HFFc6 (cell line): ENCODE results near the gene HIVEP3. TPM values are rescaled to one million over a fixed set of nuclear protein-coding genes. Genes with fewer than 3 reads are reported as not detected.

Source experiments
- DNase-seq: peaks from one replicate; pipeline ENCODE4 v3.0.0-alpha.2; 2018
- H3K27ac Mint-ChIP-seq: 2 replicates; pipeline ENCODE4 v1.8.0; 2020; ENCODE audit warnings: mild to moderate bottlenecking, mixed read lengths
- H3K27me3 Mint-ChIP-seq: 2 replicates; pipeline ENCODE4 v1.8.0; 2021; ENCODE audit warnings: mild to moderate bottlenecking, moderate library complexity, mixed read lengths; ENCODE audit not compliant: insufficient read depth
- H3K36me3 Mint-ChIP-seq: 2 replicates; pipeline ENCODE4 v1.8.0; 2021; ENCODE audit warnings: low read depth, mixed read lengths
- H3K4me1 Mint-ChIP-seq: 2 replicates; pipeline ENCODE4 v1.8.0; 2020; ENCODE audit warnings: low read depth, mixed read lengths
- H3K4me3 Mint-ChIP-seq: 2 replicates; pipeline ENCODE4 v1.8.0; 2020; ENCODE audit warnings: mild to moderate bottlenecking, moderate library complexity, mixed read lengths
- H3K9me3 Mint-ChIP-seq: 2 replicates; pipeline ENCODE4 v1.8.0; 2020; ENCODE audit warnings: mild to moderate bottlenecking, mixed read lengths
- CTCF ChIP-seq: fragments of 200-600 bp; sonication (generic); IDR thresholded peaks from 2 replicates; pipeline ENCODE4 v1.5.0; 2021; ENCODE audit warnings: antibody characterized with exemption, mild to moderate bottlenecking
- total RNA-seq, 6 experiments: library from RNA; stranded (reverse); fragmentation: NEBNext Ultra II Directional; extraction: Animal tissue kit (Norgen Biotek cat#: 25700); gene quantifications; 2 replicates in 1 of 6; 3 replicates in 5 of 6; pipeline ENCODE4 v1.2.3, GENCODE V29; 2021

Gene HIVEP3
- total RNA-seq, 6 experiments from 2014 or later = 7.0 to 9.7 (median 7.9) TPM

GRCh38 chr1:41780322-41780721, 138.4 kb downstream of the HIVEP3 start:
- peaks cover 49% of the 10 kb centered on the region for H3K4me1 Mint-ChIP-seq
- TF ChIP-seq CTCF = no peak
- H3K4me3 Mint-ChIP-seq = no peak overlapping the region
- DNase-seq = no peak
- H3K9me3 Mint-ChIP-seq = no peaks in the 10 kb centered on the region
- no peak overlapping the region for H3K27ac Mint-ChIP-seq
- H3K27me3 Mint-ChIP-seq = peaks cover 2% of the 10 kb centered on the region
- H3K36me3 Mint-ChIP-seq = no peaks in the 10 kb centered on the region

GRCh38 chr1:41779360-41779759, 139.4 kb downstream of the HIVEP3 start:
- peak; percentile 43; the same call in 1 of the 2 replicates for TF ChIP-seq CTCF
- peaks cover 39% of the 10 kb centered on the region for H3K4me1 Mint-ChIP-seq
- peaks cover 2% of the 10 kb centered on the region for H3K27me3 Mint-ChIP-seq
- no peak overlapping the region for H3K27ac Mint-ChIP-seq
- H3K9me3 Mint-ChIP-seq = no peaks in the 10 kb centered on the region
- no peaks in the 10 kb centered on the region for H3K36me3 Mint-ChIP-seq
- H3K4me3 Mint-ChIP-seq = no peak overlapping the region
- no peak for DNase-seq

GRCh38 chr1:41777695-41778094, 141.0 kb downstream of the HIVEP3 start:
- Mint-ChIP-seq H3K4me1 (peaks cover 38% of the 10 kb centered on the region), H3K27ac (no peak overlapping the region), H3K4me3 (no peak overlapping the region), H3K27me3 (peaks cover 2% of the 10 kb centered on the region), H3K9me3 (no peaks in the 10 kb centered on the region), H3K36me3 (no peaks in the 10 kb centered on the region)
- no peak for DNase-seq
- TF ChIP-seq CTCF = no peak

- Mint-ChIP-seq H3K4me1 (peaks cover 38% of the 10 kb centered on the region), H3K27me3 (peaks cover 2% of the 10 kb centered on the region), H3K36me3 (no peaks in the 10 kb centered on the region), H3K27ac (no peak overlapping the region), H3K9me3 (no peaks in the 10 kb centered on the region), H3K4me3 (no peak overlapping the region)
- TF ChIP-seq CTCF = no peak
- DNase-seq = no peak
Measured at GRCh38 chr1:41776891-41777441, 141.8 kb downstream of the HIVEP3 start.

- no peak for TF ChIP-seq CTCF
- no peak overlapping the region for H3K27ac Mint-ChIP-seq
- peaks cover 2% of the 10 kb centered on the region for H3K27me3 Mint-ChIP-seq
- no peak for DNase-seq
- H3K9me3 Mint-ChIP-seq = no peaks in the 10 kb centered on the region
- no peak overlapping the region for H3K4me3 Mint-ChIP-seq
- H3K36me3 Mint-ChIP-seq = no peaks in the 10 kb centered on the region
- H3K4me1 Mint-ChIP-seq = peaks cover 37% of the 10 kb centered on the region
Measured at GRCh38 chr1:41775956-41776585, 142.7 kb downstream of the HIVEP3 start.
